ENCODE data around the gene CKB. TPM values are rescaled to one million over a fixed set of nuclear protein-coding genes. Genes with fewer than 3 reads are reported as not detected.

CKB gene
- total RNA-seq, 1 experiment from 2014 or later: 28.2 TPM

DNA sequence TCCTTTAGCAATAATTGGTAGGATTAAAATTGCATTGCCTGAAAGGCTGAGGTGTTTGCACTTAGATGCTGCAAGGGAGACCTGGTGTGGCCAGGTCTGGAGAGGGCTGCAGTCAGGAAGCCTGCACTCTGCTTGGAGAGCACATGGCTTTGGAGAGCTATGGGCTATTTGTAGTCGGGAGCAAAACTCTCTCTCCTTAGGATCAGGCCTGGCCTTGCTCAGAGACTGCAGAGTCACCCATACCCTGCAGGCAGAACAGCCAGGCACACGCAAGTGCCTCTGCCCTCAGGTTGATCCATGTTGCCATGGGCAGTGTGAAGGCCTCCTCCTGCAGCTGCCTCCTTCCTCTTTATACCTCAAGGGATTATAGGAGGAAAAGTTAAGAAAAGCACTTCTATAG lies 26.8 kb downstream of the CKB start:
- intact Hi-C loops (cut with micrococcal nuclease; ENCODE audit: unreplicated experiment): no loop called here
- CTCF ChIA-PET: no interaction called here
- Mint-ChIP-seq H3K4me3 (ENCODE audit: low read depth, unreplicated experiment) (no peak overlapping the region), H3K4me1 (ENCODE audit: low read depth, unreplicated experiment) (peaks cover 5% of the 10 kb centered on the region), H3K27me3 (ENCODE audit: unreplicated experiment) (no peaks in the 10 kb centered on the region), H3K36me3 (ENCODE audit: insufficient read depth, unreplicated experiment) (peaks cover 19% of the 10 kb centered on the region), H3K27ac (ENCODE audit: unreplicated experiment) (no peak overlapping the region), H3K9me3 (ENCODE audit: low read depth, unreplicated experiment) (no peaks in the 10 kb centered on the region)
- BruUV-seq (replicated peaks): no TSS peak
- no peak for DNase-seq
- TF ChIP-seq, protein P1, sequence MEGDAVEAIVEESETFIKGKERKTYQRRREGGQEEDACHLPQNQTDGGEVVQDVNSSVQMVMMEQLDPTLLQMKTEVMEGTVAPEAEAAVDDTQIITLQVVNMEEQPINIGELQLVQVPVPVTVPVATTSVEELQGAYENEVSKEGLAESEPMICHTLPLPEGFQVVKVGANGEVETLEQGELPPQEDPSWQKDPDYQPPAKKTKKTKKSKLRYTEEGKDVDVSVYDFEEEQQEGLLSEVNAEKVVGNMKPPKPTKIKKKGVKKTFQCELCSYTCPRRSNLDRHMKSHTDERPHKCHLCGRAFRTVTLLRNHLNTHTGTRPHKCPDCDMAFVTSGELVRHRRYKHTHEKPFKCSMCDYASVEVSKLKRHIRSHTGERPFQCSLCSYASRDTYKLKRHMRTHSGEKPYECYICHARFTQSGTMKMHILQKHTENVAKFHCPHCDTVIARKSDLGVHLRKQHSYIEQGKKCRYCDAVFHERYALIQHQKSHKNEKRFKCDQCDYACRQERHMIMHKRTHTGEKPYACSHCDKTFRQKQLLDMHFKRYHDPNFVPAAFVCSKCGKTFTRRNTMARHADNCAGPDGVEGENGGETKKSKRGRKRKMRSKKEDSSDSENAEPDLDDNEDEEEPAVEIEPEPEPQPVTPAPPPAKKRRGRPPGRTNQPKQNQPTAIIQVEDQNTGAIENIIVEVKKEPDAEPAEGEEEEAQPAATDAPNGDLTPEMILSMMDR (IDR thresholded peaks at IDR 0.05; ENCODE audit: unreplicated experiment): no peak

DNA sequence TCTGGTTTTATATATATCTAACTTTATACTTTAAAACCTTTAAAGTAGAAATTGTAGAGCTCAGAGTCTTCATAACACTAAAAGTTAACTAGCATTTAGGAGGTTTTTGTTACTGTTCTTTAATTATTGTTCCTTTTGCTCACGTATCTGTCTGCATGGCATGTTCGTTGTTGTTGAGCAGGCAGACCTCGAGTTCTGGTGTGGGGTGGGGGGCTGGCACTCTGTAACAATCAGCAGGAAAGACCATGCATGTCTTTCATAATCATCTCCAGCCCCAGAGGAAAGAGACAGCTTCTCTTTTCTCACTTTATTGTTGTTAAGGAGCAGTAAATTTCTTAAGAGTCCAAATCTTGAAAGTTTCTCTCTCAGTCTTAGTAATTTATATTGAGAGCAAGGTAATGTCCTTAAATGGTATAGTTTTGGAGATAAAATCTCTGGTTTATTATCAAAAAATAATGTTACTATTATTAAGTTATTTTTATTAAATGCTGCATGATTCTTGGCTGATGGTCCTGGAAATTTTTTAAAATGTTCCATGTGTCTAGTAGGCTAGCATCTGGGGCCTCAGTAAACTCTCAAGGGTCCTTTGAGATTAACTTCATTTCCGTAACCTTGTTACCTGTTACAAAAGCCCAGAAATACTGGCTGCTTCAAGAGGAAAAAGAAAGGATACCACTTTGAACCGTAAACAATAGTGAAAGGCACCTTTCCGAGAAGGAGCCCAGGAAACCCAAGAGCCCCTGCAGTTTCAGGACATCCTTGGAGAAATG lies 30.3 kb downstream of the CKB start:
- CTCF ChIA-PET: no interaction called here
- TF ChIP-seq, protein P1 (IDR thresholded peaks at IDR 0.05; ENCODE audit: unreplicated experiment): no peak
- DNase-seq: no peak
- H3K27ac Mint-ChIP-seq (ENCODE audit: unreplicated experiment): no peak overlapping the region
- H3K4me1 Mint-ChIP-seq (ENCODE audit: low read depth, unreplicated experiment): no peaks in the 10 kb centered on the region
- H3K27me3 Mint-ChIP-seq (ENCODE audit: unreplicated experiment): no peaks in the 10 kb centered on the region
- H3K36me3 Mint-ChIP-seq (ENCODE audit: insufficient read depth, unreplicated experiment): peaks cover 17% of the 10 kb centered on the region
- intact Hi-C loops (cut with micrococcal nuclease; ENCODE audit: unreplicated experiment): no loop called here
- BruUV-seq (replicated peaks): no TSS peak
- no peak overlapping the region for H3K4me3 Mint-ChIP-seq (ENCODE audit: low read depth, unreplicated experiment)
- H3K9me3 Mint-ChIP-seq (ENCODE audit: low read depth, unreplicated experiment): no peaks in the 10 kb centered on the region

DNA sequence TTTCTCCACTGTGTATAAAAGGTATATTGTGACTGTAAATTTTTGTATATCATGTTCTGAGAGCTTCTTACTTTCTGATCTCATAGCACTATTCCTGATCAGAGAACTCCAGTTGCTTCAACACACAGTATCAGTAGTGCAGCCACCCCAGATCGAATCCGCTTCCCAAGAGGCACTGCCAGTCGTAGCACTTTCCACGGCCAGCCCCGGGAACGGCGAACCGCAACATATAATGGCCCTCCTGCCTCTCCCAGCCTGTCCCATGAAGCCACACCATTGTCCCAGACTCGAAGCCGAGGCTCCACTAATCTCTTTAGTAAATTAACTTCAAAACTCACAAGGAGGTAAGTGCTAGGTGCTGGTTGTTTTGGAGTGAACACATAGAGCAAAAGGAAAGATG lies 30.9 kb downstream of the CKB start:
- H3K27me3 Mint-ChIP-seq (ENCODE audit: unreplicated experiment): no peaks in the 10 kb centered on the region
- DNase-seq: no peak
- H3K9me3 Mint-ChIP-seq (ENCODE audit: low read depth, unreplicated experiment): no peaks in the 10 kb centered on the region
- intact Hi-C loops (cut with micrococcal nuclease; ENCODE audit: unreplicated experiment): no loop called here
- no peak overlapping the region for H3K27ac Mint-ChIP-seq (ENCODE audit: unreplicated experiment)
- BruUV-seq (replicated peaks): no TSS peak
- TF ChIP-seq, protein P1 (IDR thresholded peaks at IDR 0.05; ENCODE audit: unreplicated experiment): no peak
- CTCF ChIA-PET: no interaction called here
- peaks cover 20% of the 10 kb centered on the region for H3K36me3 Mint-ChIP-seq (ENCODE audit: insufficient read depth, unreplicated experiment)
- H3K4me3 Mint-ChIP-seq (ENCODE audit: low read depth, unreplicated experiment): no peak overlapping the region
- H3K4me1 Mint-ChIP-seq (ENCODE audit: low read depth, unreplicated experiment): no peaks in the 10 kb centered on the region

DNA sequence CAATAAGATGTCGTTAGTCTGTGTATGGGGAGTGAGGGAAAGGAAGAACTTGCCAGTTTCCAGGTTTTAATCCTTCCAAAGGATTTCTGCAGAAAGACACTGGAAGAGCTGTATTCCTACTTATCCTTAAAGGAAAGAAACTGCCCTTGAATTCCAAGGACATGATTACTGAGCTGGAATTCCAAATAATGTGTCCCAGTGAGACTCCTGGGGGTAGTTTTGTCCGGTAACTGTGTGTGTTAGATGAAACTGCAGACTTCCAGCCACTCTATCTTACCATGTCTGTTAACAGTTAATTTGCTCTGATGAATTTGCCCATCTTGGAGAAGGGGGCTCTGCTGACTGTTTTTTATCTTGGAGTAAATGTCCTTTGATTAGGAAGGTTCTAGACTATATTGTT lies 33.0 kb downstream of the CKB start:
- no peaks in the 10 kb centered on the region for H3K9me3 Mint-ChIP-seq (ENCODE audit: low read depth, unreplicated experiment)
- no peaks in the 10 kb centered on the region for H3K4me1 Mint-ChIP-seq (ENCODE audit: low read depth, unreplicated experiment)
- BruUV-seq (replicated peaks): no TSS peak
- H3K36me3 Mint-ChIP-seq (ENCODE audit: insufficient read depth, unreplicated experiment): peaks cover 20% of the 10 kb centered on the region
- intact Hi-C loops (cut with micrococcal nuclease; ENCODE audit: unreplicated experiment): no loop called here
- CTCF ChIA-PET: interaction anchor here (0.6 kb wide), 1 partner anchor 17 kb away, joined by 3 read pairs; no protein-coding TSS in a partner anchor
- no peak overlapping the region for H3K27ac Mint-ChIP-seq (ENCODE audit: unreplicated experiment)
- TF ChIP-seq, protein P1 (IDR thresholded peaks at IDR 0.05; ENCODE audit: unreplicated experiment): no peak
- DNase-seq: no peak
- no peaks in the 10 kb centered on the region for H3K27me3 Mint-ChIP-seq (ENCODE audit: unreplicated experiment)
- H3K4me3 Mint-ChIP-seq (ENCODE audit: low read depth, unreplicated experiment): no peak overlapping the region
